Measurements from ENCODE around the gene ASPHD1.

The ASPHD1 gene

DNA sequence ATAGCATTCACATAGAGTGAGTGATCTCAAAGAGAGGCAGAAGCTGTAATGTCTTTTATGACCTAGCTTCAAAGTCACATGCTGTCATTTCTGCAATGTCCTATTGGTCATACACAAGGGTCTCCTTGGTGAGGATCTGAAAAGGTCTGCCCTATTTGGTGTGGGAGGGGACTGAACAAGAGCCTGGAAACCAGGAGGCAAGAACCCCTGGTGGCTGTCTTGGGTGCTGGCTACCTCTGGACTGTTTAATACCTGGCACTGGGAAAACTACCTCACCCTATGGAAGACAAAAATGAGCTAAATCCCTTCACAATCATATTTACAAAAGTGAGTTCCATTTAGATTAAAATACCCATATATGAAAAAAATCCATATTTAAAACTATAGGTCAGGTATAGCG, 16.7 kb downstream of the ASPHD1 start:
- Histone ChIP-seq H3K9me3 (ENCODE audit: insufficient read depth, low read length) (no peaks in the 10 kb centered on the region), H3K36me3 (ENCODE audit: insufficient read depth, insufficient read length, low read length) (peaks cover 50% of the 10 kb centered on the region), H3K27me3 (ENCODE audit: insufficient read depth, insufficient read length) (no peaks in the 10 kb centered on the region), H3K4me1 (ENCODE audit: insufficient read depth, insufficient read length) (no peaks in the 10 kb centered on the region), H3K4me3 (ENCODE audit: insufficient read length, low read depth) (no peak overlapping the region), H3K9ac (ENCODE audit: insufficient read length, low read depth) (no peak overlapping the region)
- DNase-seq (ENCODE audit: low read depth, low spot score): no peak
- TF ChIP-seq YY1 (IDR thresholded peaks at IDR 0.05; ENCODE audit: insufficient read depth, insufficient read length) (no peak), SUZ12 (IDR thresholded peaks at IDR 0.05; ENCODE audit: extremely low read depth, insufficient read depth, insufficient read length) (no peak)

- H3K4me1 ChIP-seq (ENCODE audit: insufficient read depth, insufficient read length): no peaks in the 10 kb centered on the region
- H3K4me3 ChIP-seq (ENCODE audit: insufficient read length, low read depth): no peak overlapping the region
- no peak for DNase-seq (ENCODE audit: low read depth, low spot score)
- peaks cover 44% of the 10 kb centered on the region for H3K36me3 ChIP-seq (ENCODE audit: insufficient read depth, insufficient read length, low read length)
- H3K9me3 ChIP-seq (ENCODE audit: insufficient read depth, low read length): no peaks in the 10 kb centered on the region
- TF ChIP-seq ZNF274 (IDR thresholded peaks at IDR 0.05; ENCODE audit: low read depth, low read length): no peak
- no peak for TF ChIP-seq YY1 (IDR thresholded peaks at IDR 0.05; ENCODE audit: insufficient read depth, insufficient read length)
- no peak for TF ChIP-seq SUZ12 (IDR thresholded peaks at IDR 0.05; ENCODE audit: extremely low read depth, insufficient read depth, insufficient read length)
- no peaks in the 10 kb centered on the region for H3K27me3 ChIP-seq (ENCODE audit: insufficient read depth, insufficient read length)
- no peak overlapping the region for H3K9ac ChIP-seq (ENCODE audit: insufficient read length, low read depth)
These were observed 20.2 kb downstream of the ASPHD1 start for GRCh38 chr16:29920288-29921033.

DNA sequence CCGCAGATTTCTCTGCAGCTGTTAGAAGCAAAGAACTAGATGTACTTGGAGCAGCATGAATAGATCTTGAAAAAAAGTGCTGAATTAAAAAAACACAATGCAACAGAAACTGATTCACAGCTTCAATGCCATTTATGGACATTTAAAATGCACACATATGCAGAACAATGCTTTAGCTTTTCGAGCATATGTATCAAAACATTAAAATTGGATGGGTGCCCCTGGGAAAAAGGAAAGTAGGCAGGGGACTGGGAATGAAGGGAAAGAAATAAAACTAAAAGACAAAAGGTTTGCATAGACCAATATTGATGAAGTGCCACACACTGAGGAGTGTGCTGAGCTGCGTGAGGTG, 20.7 kb downstream of the ASPHD1 start:
- H3K9ac ChIP-seq (ENCODE audit: insufficient read length, low read depth): no peak overlapping the region
- H3K36me3 ChIP-seq (ENCODE audit: insufficient read depth, insufficient read length, low read length): peaks cover 44% of the 10 kb centered on the region
- TF ChIP-seq SUZ12 (IDR thresholded peaks at IDR 0.05; ENCODE audit: extremely low read depth, insufficient read depth, insufficient read length): no peak
- no peak for TF ChIP-seq YY1 (IDR thresholded peaks at IDR 0.05; ENCODE audit: insufficient read depth, insufficient read length)
- TF ChIP-seq ZNF274 (IDR thresholded peaks at IDR 0.05; ENCODE audit: low read depth, low read length): no peak
- no peak overlapping the region for H3K4me3 ChIP-seq (ENCODE audit: insufficient read length, low read depth)
- H3K4me1 ChIP-seq (ENCODE audit: insufficient read depth, insufficient read length): no peaks in the 10 kb centered on the region
- H3K27me3 ChIP-seq (ENCODE audit: insufficient read depth, insufficient read length): no peaks in the 10 kb centered on the region
- H3K9me3 ChIP-seq (ENCODE audit: insufficient read depth, low read length): no peaks in the 10 kb centered on the region
- DNase-seq (ENCODE audit: low read depth, low spot score): no peak

DNA sequence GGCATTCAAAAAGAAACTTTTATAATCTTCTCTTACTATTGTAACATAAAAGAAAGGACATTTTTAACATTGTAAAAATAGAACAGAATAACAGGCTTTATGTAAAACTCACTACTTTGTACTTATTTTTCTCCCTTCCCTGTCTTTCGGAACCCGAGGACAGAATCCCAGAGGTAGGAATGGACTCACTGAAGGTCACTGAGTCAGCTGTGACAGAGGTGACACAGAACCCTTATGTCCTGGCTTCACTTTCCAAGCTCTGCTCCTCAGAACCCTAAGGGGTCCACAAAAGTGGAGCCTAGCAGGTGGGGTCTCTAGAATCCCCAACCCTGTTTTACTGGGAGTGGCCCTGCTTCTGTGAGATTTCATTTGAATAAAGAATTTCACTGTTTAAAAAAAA, 22.0 kb downstream of the ASPHD1 start:
- no peak overlapping the region for H3K9ac ChIP-seq (ENCODE audit: insufficient read length, low read depth)
- peaks cover 4% of the 10 kb centered on the region for H3K4me1 ChIP-seq (ENCODE audit: insufficient read depth, insufficient read length)
- H3K27me3 ChIP-seq (ENCODE audit: insufficient read depth, insufficient read length): no peaks in the 10 kb centered on the region
- H3K4me3 ChIP-seq (ENCODE audit: insufficient read length, low read depth): no peak overlapping the region
- TF ChIP-seq YY1 (IDR thresholded peaks at IDR 0.05; ENCODE audit: insufficient read depth, insufficient read length) (no peak), ZNF274 (IDR thresholded peaks at IDR 0.05; ENCODE audit: low read depth, low read length) (no peak)
- H3K9me3 ChIP-seq (ENCODE audit: insufficient read depth, low read length): no peaks in the 10 kb centered on the region
- H3K36me3 ChIP-seq (ENCODE audit: insufficient read depth, insufficient read length, low read length): peaks cover 38% of the 10 kb centered on the region
- no peak for DNase-seq (ENCODE audit: low read depth, low spot score)

- Histone ChIP-seq H3K4me1 (ENCODE audit: insufficient read depth, insufficient read length) (peaks cover 6% of the 10 kb centered on the region), H3K4me3 (ENCODE audit: insufficient read length, low read depth) (no peak overlapping the region), H3K27me3 (ENCODE audit: insufficient read depth, insufficient read length) (no peaks in the 10 kb centered on the region), H3K9ac (ENCODE audit: insufficient read length, low read depth) (no peak overlapping the region), H3K9me3 (ENCODE audit: insufficient read depth, low read length) (no peaks in the 10 kb centered on the region), H3K36me3 (ENCODE audit: insufficient read depth, insufficient read length, low read length) (peaks cover 31% of the 10 kb centered on the region)
- TF ChIP-seq SUZ12 (IDR thresholded peaks at IDR 0.05; ENCODE audit: extremely low read depth, insufficient read depth, insufficient read length) (no peak), ZNF274 (IDR thresholded peaks at IDR 0.05; ENCODE audit: low read depth, low read length) (no peak), YY1 (IDR thresholded peaks at IDR 0.05; ENCODE audit: insufficient read depth, insufficient read length) (no peak)
- DNase-seq (ENCODE audit: low read depth, low spot score): no peak
These were observed 22.8 kb downstream of the ASPHD1 start for GRCh38 chr16:29922986-29923501.

DNA sequence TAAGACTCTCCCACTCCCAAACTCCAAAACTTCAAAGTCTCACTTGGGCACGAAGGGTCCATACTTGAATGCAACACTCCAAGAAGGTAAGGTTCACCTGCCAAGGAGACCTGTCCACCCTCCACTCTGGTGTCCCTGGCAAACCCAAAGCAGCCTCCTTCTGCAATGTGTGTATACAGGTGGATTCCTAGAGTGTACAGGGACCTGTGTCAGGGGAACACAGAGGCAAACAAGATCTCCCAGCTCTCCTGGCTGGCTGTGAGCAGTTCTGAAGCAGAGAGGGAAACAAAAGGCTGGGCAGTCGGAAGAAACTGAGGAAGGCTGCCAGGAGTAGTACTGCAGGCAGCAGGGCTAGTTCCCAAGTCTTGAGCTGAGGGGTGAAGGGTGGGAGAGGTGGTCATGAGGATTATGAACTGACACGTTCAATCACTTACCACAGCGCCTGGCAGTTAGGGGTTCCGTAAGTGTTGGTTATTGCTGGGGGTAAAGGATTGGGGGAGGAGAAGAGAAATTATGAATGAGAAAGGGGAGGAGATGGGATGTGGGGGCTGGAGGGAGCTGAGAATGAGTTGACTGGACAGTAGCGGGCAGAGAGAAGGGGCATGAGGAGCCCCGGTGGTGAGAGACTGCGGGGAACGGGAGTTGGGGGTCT, 24.9 kb downstream of the ASPHD1 start:
- peaks cover 24% of the 10 kb centered on the region for H3K36me3 ChIP-seq (ENCODE audit: insufficient read depth, insufficient read length, low read length)
- peak overlapping the region; percentile 89 for H3K4me3 ChIP-seq (ENCODE audit: insufficient read length, low read depth)
- peak overlapping the region; percentile 92 for H3K9ac ChIP-seq (ENCODE audit: insufficient read length, low read depth)
- no peak for TF ChIP-seq YY1 (IDR thresholded peaks at IDR 0.05; ENCODE audit: insufficient read depth, insufficient read length)
- TF ChIP-seq SUZ12 (IDR thresholded peaks at IDR 0.05; ENCODE audit: extremely low read depth, insufficient read depth, insufficient read length): no peak
- no peaks in the 10 kb centered on the region for H3K27me3 ChIP-seq (ENCODE audit: insufficient read depth, insufficient read length)
- no peaks in the 10 kb centered on the region for H3K9me3 ChIP-seq (ENCODE audit: insufficient read depth, low read length)
- DNase-seq (ENCODE audit: low read depth, low spot score): no peak
- H3K4me1 ChIP-seq (ENCODE audit: insufficient read depth, insufficient read length): peaks cover 6% of the 10 kb centered on the region

DNA sequence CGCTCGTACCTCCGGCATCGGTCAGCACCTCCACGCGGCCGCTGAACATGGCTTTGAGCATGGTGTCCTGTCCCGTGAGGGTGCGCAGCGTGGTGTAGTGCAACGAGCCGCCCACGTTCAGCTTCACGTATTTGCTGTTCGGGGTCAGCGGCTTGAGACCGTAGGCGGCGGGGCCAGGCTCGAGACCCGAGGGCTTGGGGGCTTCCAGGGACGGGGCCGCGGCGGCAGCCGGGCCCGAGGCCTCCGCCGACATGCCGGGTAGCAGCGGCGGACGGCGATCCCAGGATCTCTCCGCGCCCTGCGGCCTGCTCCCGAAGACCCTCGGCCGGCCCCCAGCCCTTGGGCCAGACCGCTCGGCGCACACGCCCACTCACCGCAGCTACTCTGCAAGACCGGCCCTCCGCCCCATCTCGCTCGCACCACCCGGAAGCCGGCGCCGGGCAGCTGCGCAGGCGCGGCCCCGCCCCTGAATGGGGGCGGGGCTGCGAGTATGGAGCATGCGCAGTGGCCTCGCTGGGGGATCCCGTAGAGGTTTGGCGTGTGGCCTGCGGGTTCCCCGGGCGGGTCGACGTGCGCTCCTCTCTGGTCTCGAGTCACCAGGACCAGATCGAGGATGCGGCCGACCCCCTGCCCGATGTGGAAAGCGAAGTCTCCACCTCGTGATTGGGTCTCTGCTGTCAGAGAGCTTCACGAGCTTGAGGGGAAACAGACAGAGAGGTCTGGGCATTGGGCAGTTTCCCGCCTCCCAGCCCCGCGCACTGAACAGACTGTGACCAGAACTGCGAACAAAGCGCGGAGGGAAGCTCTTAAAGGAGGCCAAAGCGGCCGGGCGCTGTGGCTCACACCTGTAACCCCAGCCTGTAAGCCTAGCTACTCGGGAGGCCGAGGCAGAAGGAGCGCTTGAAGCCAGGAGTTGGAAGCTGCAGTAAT, 25.8 kb downstream of the ASPHD1 start, which contains the start of gene KCTD13:
KCTD13 (minus strand) TSS at position 446 of the 930 bp plus-strand sequence; CDS start at position 253, 193 bp downstream.
- Histone ChIP-seq H3K4me3 (ENCODE audit: insufficient read length, low read depth) (peak within 1 kb of the TSS; percentile 89), H3K36me3 (ENCODE audit: insufficient read depth, insufficient read length, low read length) (peaks cover 18% of the 10 kb centered on the region), H3K9me3 (ENCODE audit: insufficient read depth, low read length) (no peaks in the 10 kb centered on the region), H3K9ac (ENCODE audit: insufficient read length, low read depth) (peak within 1 kb of the TSS; percentile 92), H3K27me3 (ENCODE audit: insufficient read depth, insufficient read length) (no peaks in the 10 kb centered on the region), H3K4me1 (ENCODE audit: insufficient read depth, insufficient read length) (peaks cover 6% of the 10 kb centered on the region)
- no peak for TF ChIP-seq ZNF274 (IDR thresholded peaks at IDR 0.05; ENCODE audit: low read depth, low read length)
- TF ChIP-seq SUZ12 (IDR thresholded peaks at IDR 0.05; ENCODE audit: extremely low read depth, insufficient read depth, insufficient read length): no peak
- TF ChIP-seq YY1 (IDR thresholded peaks at IDR 0.05; ENCODE audit: insufficient read depth, insufficient read length): no peak
- peak; percentile 78 for DNase-seq (ENCODE audit: low read depth, low spot score)
